Measurements from ENCODE around the gene PRRT3. TPM values are rescaled to one million over a fixed set of nuclear protein-coding genes. Genes with fewer than 3 reads are reported as not detected.
A peak's percentile ranks its signal among the peaks of the same experiment; 100 is the strongest.

Gene PRRT3
- total RNA-seq, 1 experiment from 2014 or later: 19.5 TPM

DNA sequence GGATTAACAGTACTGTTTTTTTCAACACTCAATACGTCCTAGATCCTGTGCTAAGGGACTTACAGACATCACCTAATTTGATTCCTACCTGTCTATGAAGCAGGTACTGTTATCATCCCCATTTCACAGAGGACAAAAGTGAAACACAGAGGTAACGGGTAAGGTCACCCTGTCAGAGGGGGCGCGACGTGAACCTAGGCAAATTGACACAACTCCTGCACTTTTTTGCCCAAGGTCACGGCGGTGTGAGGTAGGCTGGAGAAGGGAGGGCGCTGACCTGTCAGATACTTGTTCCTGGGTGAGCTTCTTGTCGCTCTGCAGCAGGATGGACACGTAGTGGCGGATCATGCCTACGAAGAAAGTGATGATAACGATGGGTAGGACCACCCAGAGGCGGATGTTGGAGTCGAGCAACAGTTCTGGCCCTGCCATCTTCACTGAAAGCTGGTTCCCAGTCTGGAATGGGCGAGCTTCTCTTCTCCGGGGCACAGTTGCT lies 34.1 kb upstream of the PRRT3 start:
- Histone ChIP-seq H3K79me2 (ENCODE audit: insufficient read depth, low read length) (peaks cover 9% of the 10 kb centered on the region; the same call in 1 of the 2 replicates), H2BK20ac (ENCODE audit: low read depth, low read length, poor library complexity, severe bottlenecking) (no peak overlapping the region), H3K27me3 (ENCODE audit: insufficient read depth, low read length) (no peaks in the 10 kb centered on the region), H3K27ac (ENCODE audit: insufficient read length, low read depth, low read length) (no peak overlapping the region), H2BK15ac (ENCODE audit: low read depth, low read length) (no peak overlapping the region), H2BK5ac (ENCODE audit: insufficient read length, low read length) (no peak overlapping the region), H2AK5ac (ENCODE audit: insufficient read length, low read length) (no peak overlapping the region), H4K20me1 (ENCODE audit: control insufficient read depth, insufficient read depth, insufficient read length) (no peaks in the 10 kb centered on the region), H2BK12ac (ENCODE audit: insufficient read length, low read depth, low read length) (no peak overlapping the region), H3K79me1 (ENCODE audit: insufficient read depth, low read depth, low read length, poor library complexity, severe bottlenecking) (peaks cover 6% of the 10 kb centered on the region), H3K9me3 (ENCODE audit: control insufficient read depth, low read depth, low read length) (no peaks in the 10 kb centered on the region), H4K8ac (replicated peaks; ENCODE audit: insufficient read length, low read depth, low read length) (peak overlapping the region; percentile 30), H3K4me1 (ENCODE audit: insufficient read depth, low read length) (no peaks in the 10 kb centered on the region), H3K23ac (ENCODE audit: insufficient read length, low read depth, low read length) (no peak overlapping the region), H3K14ac (ENCODE audit: insufficient read depth, low read length) (no peak overlapping the region; the same call in 1 of the 2 replicates), H3K18ac (ENCODE audit: insufficient read length, low read depth, low read length) (peak overlapping the region; percentile 37), H3K4ac (ENCODE audit: low read depth, low read length) (no peak overlapping the region), H2BK120ac (ENCODE audit: low read depth, low read length, poor library complexity, severe bottlenecking) (no peak overlapping the region), H4K91ac (ENCODE audit: insufficient read length, low read depth, low read length) (no peak overlapping the region), H3K56ac (ENCODE audit: insufficient read length, low read depth, low read length) (no peak overlapping the region), H3T11ph (ENCODE audit: low read length) (no peak overlapping the region), H3K23me2 (ENCODE audit: insufficient read length, low read depth, low read length, poor library complexity, severe bottlenecking) (peaks cover 8% of the 10 kb centered on the region), H3K9ac (ENCODE audit: extremely low read depth, insufficient read length, low read length) (peak overlapping the region; percentile 100), H3K4me2 (ENCODE audit: insufficient read depth, insufficient read length, low read length) (peak overlapping the region; percentile 98), H4K5ac (ENCODE audit: insufficient read length, low read depth, low read length) (peak overlapping the region; percentile 10), H2AFZ (ENCODE audit: low read length) (no peak overlapping the region)
- TF ChIP-seq, protein P1, sequence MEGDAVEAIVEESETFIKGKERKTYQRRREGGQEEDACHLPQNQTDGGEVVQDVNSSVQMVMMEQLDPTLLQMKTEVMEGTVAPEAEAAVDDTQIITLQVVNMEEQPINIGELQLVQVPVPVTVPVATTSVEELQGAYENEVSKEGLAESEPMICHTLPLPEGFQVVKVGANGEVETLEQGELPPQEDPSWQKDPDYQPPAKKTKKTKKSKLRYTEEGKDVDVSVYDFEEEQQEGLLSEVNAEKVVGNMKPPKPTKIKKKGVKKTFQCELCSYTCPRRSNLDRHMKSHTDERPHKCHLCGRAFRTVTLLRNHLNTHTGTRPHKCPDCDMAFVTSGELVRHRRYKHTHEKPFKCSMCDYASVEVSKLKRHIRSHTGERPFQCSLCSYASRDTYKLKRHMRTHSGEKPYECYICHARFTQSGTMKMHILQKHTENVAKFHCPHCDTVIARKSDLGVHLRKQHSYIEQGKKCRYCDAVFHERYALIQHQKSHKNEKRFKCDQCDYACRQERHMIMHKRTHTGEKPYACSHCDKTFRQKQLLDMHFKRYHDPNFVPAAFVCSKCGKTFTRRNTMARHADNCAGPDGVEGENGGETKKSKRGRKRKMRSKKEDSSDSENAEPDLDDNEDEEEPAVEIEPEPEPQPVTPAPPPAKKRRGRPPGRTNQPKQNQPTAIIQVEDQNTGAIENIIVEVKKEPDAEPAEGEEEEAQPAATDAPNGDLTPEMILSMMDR (conservative IDR thresholded peaks at IDR 0.05): no peak
- H3K9me3 Mint-ChIP-seq: no peaks in the 10 kb centered on the region
- no peak for DNase-seq
- H3K36me3 Mint-ChIP-seq (ENCODE audit: insufficient read depth in 1 of 3, low read depth in 3 of 3): peaks cover 7 to 30% (median 15%) of the 10 kb centered on the region in 3 experiments; a peak in 5 of 7 replicates
- peak overlapping the region; percentile 81 to 99 (median 98) for H3K27ac Mint-ChIP-seq
- H3K4me3 Mint-ChIP-seq: peak overlapping the region; percentile 97 to 99
- no CpG with 5 or more reads among the region's 17 CpGs for WGBS (ENCODE audit: extremely low coverage, insufficient read length, low lambda C conversion rate)
- peaks cover 3% of the 10 kb centered on the region; the same call in 1 of the 2 replicates for H3K27me3 Mint-ChIP-seq (ENCODE audit: low read depth)
- peaks cover 11 to 14% of the 10 kb centered on the region in 2 experiments for H3K4me1 Mint-ChIP-seq

Measured in H9 (cell line).